ENCODE data around the gene RHCE.
"Not testable (repeated sequence)": the region's sequence is repeated elsewhere in the genome, so short reads cannot be mapped to it uniquely, and the experiment has no call there.

RHCE gene

GRCh38 chr1:25341746-25342145 lies 78.9 kb downstream of the RHCE start:
- H3K27me3 ChIP-seq (ENCODE audit: control insufficient read depth in 3 of 3, insufficient read depth in 3 of 3, low read depth in 1 of 3, low read length in 3 of 3): no peaks in the 10 kb centered on the region
- H3K4me2 ChIP-seq (ENCODE audit: insufficient read depth, low read length, poor library complexity, severe bottlenecking): no peak overlapping the region
- H3K27ac ChIP-seq (replicated peaks; ENCODE audit: low read length): no peak overlapping the region
- H3K4me3 ChIP-seq (ENCODE audit: low read length in 2 of 2): no peak overlapping the region
- H4K91ac ChIP-seq (ENCODE audit: low read depth, low read length, poor library complexity): no peak overlapping the region
- no peak overlapping the region for H4K8ac ChIP-seq (ENCODE audit: low read depth, low read length)
- peaks cover 6 to 53% of the 10 kb centered on the region in 2 donors for H3K36me3 ChIP-seq (replicated peaks in 1 of 2; ENCODE audit: control insufficient read depth in 2 of 2, insufficient read depth in 2 of 2, low read length in 2 of 2)
- no peak overlapping the region for H2BK120ac ChIP-seq (ENCODE audit: low read depth, low read length)
- H3K23ac ChIP-seq (ENCODE audit: low read depth, low read length, poor library complexity): no peak overlapping the region
- no peak overlapping the region for H2BK15ac ChIP-seq (ENCODE audit: low read length)
- H2BK12ac ChIP-seq (ENCODE audit: low read length): no peak overlapping the region
- no peak overlapping the region for H2AK5ac ChIP-seq (ENCODE audit: low read depth, low read length)
- H2BK5ac ChIP-seq (ENCODE audit: low read length): no peak overlapping the region
- H3K4me1 ChIP-seq (ENCODE audit: control insufficient read depth in 2 of 2, insufficient read depth in 1 of 2, low read depth in 1 of 2, low read length in 2 of 2): no peaks in the 10 kb centered on the region
- H3K9ac ChIP-seq (ENCODE audit: low read depth, low read length, poor library complexity): no peak overlapping the region
- H3K79me1 ChIP-seq (ENCODE audit: low read depth, low read length): peaks cover 6% of the 10 kb centered on the region
- H3K9me3 ChIP-seq (replicated peaks in 1 of 2; ENCODE audit: control insufficient read depth in 2 of 2, insufficient read depth in 1 of 2, low read depth in 1 of 2, low read length in 2 of 2): no peaks in the 10 kb centered on the region
- no peak for DNase-seq (ENCODE audit: low spot score)
- no peak overlapping the region for H3K14ac ChIP-seq (ENCODE audit: low read length)
- no CpG with 5 or more reads among the region's 6 CpGs for WGBS, 2 donors (ENCODE audit: extremely low coverage in 2 of 2, insufficient read length in 2 of 2, insufficient replicate concordance in 1 of 2)
- no peak overlapping the region for H3K4ac ChIP-seq (ENCODE audit: low read length)
- no peak overlapping the region for H2AFZ ChIP-seq (ENCODE audit: low read length)
- H3K18ac ChIP-seq (ENCODE audit: low read length): no peak overlapping the region

- no peak overlapping the region for H2BK12ac ChIP-seq (ENCODE audit: low read length)
- H3K4me3 ChIP-seq (ENCODE audit: low read length in 2 of 2): peak overlapping the region; percentile 97
- no peaks in the 10 kb centered on the region for H3K4me1 ChIP-seq (ENCODE audit: control insufficient read depth in 2 of 2, insufficient read depth in 1 of 2, low read depth in 1 of 2, low read length in 2 of 2)
- H3K14ac ChIP-seq (ENCODE audit: low read length): no peak overlapping the region
- peaks cover 4 to 29% of the 10 kb centered on the region in 2 donors for H3K36me3 ChIP-seq (replicated peaks in 1 of 2; ENCODE audit: control insufficient read depth in 2 of 2, insufficient read depth in 2 of 2, low read length in 2 of 2)
- no peak overlapping the region for H2BK120ac ChIP-seq (ENCODE audit: low read depth, low read length)
- no peak overlapping the region for H3K27ac ChIP-seq (replicated peaks; ENCODE audit: low read length)
- H2BK15ac ChIP-seq (ENCODE audit: low read length): no peak overlapping the region
- peak overlapping the region; percentile 98 for H2AFZ ChIP-seq (ENCODE audit: low read length)
- WGBS, 2 donors (ENCODE audit: extremely low coverage in 2 of 2, insufficient read length in 2 of 2, insufficient replicate concordance in 1 of 2): no CpG with 5 or more reads among the region's 6 CpGs
- H3K18ac ChIP-seq (ENCODE audit: low read length): no peak overlapping the region
- no peaks in the 10 kb centered on the region for H3K27me3 ChIP-seq (ENCODE audit: control insufficient read depth in 3 of 3, insufficient read depth in 3 of 3, low read depth in 1 of 3, low read length in 3 of 3)
- H3K9ac ChIP-seq (ENCODE audit: low read depth, low read length, poor library complexity): no peak overlapping the region
- H3K23ac ChIP-seq (ENCODE audit: low read depth, low read length, poor library complexity): no peak overlapping the region
- peaks cover 6% of the 10 kb centered on the region for H3K79me1 ChIP-seq (ENCODE audit: low read depth, low read length)
- H3K9me3 ChIP-seq (replicated peaks in 1 of 2; ENCODE audit: control insufficient read depth in 2 of 2, insufficient read depth in 1 of 2, low read depth in 1 of 2, low read length in 2 of 2): no peaks in the 10 kb centered on the region
- peak overlapping the region; percentile 57 for H3K4me2 ChIP-seq (ENCODE audit: insufficient read depth, low read length, poor library complexity, severe bottlenecking)
- H4K8ac ChIP-seq (ENCODE audit: low read depth, low read length): no peak overlapping the region
- DNase-seq (ENCODE audit: low spot score): no peak
- no peak overlapping the region for H3K4ac ChIP-seq (ENCODE audit: low read length)
- no peak overlapping the region for H4K91ac ChIP-seq (ENCODE audit: low read depth, low read length, poor library complexity)
- H2BK5ac ChIP-seq (ENCODE audit: low read length): no peak overlapping the region
- no peak overlapping the region for H2AK5ac ChIP-seq (ENCODE audit: low read depth, low read length)
These were observed 81.6 kb downstream of the RHCE start for GRCh38 chr1:25338986-25339385.

- Histone ChIP-seq H3K9me3 (replicated peaks in 1 of 2; ENCODE audit: control insufficient read depth in 2 of 2, insufficient read depth in 1 of 2, low read depth in 1 of 2, low read length in 2 of 2) (no peaks in the 10 kb centered on the region), H3K27me3 (ENCODE audit: control insufficient read depth in 3 of 3, insufficient read depth in 3 of 3, low read depth in 1 of 3, low read length in 3 of 3) (no peaks in the 10 kb centered on the region), H3K4me3 (ENCODE audit: low read length in 2 of 2) (peak within 1 kb of the TSS; percentile 97), H3K4me1 (ENCODE audit: control insufficient read depth in 2 of 2, insufficient read depth in 1 of 2, low read depth in 1 of 2, low read length in 2 of 2) (no peaks in the 10 kb centered on the region), H2BK5ac (ENCODE audit: low read length) (peak within 1 kb of the TSS; percentile 93), H3K18ac (ENCODE audit: low read length) (peak within 1 kb of the TSS; percentile 98), H2BK15ac (ENCODE audit: low read length) (peak within 1 kb of the TSS; percentile 99), H3K79me1 (ENCODE audit: low read depth, low read length) (peaks cover 4% of the 10 kb centered on the region), H3K36me3 (replicated peaks in 1 of 2; ENCODE audit: control insufficient read depth in 2 of 2, insufficient read depth in 2 of 2, low read length in 2 of 2) (peaks cover 0 to 23% of the 10 kb centered on the region in 2 donors), H2AK5ac (ENCODE audit: low read depth, low read length) (peak within 1 kb of the TSS; percentile 46), H4K91ac (ENCODE audit: low read depth, low read length, poor library complexity) (no peak within 1 kb of the TSS), H3K4me2 (ENCODE audit: insufficient read depth, low read length, poor library complexity, severe bottlenecking) (peak within 1 kb of the TSS; percentile 73), H2BK12ac (ENCODE audit: low read length) (no peak within 1 kb of the TSS), H3K9ac (ENCODE audit: low read depth, low read length, poor library complexity) (peak within 1 kb of the TSS; percentile 95), H4K8ac (ENCODE audit: low read depth, low read length) (no peak within 1 kb of the TSS), H2BK120ac (ENCODE audit: low read depth, low read length) (no peak within 1 kb of the TSS), H2AFZ (ENCODE audit: low read length) (peak within 1 kb of the TSS; percentile 98), H3K23ac (ENCODE audit: low read depth, low read length, poor library complexity) (peak within 1 kb of the TSS; percentile 85), H3K4ac (ENCODE audit: low read length) (no peak within 1 kb of the TSS), H3K14ac (ENCODE audit: low read length) (peak within 1 kb of the TSS; percentile 89), H3K27ac (replicated peaks; ENCODE audit: low read length) (peak within 1 kb of the TSS; percentile 97)
- no CpG with 5 or more reads among the region's 75 CpGs for WGBS, 2 donors (ENCODE audit: extremely low coverage in 2 of 2, insufficient read length in 2 of 2, insufficient replicate concordance in 1 of 2)
- peak; percentile 93 for DNase-seq (ENCODE audit: low spot score)
These were observed 82.2 kb downstream of the RHCE start, which contains the start of gene TMEM50A for GRCh38 chr1:25338188-25338981. TSS of gene TMEM50A (plus strand) at chr1:25338334. CDS start at chr1:25340487, 2,153 bp downstream.

- H3K23ac ChIP-seq (ENCODE audit: low read depth, low read length, poor library complexity); H3K14ac ChIP-seq (ENCODE audit: low read length); H3K79me1 ChIP-seq (ENCODE audit: low read depth, low read length); H2AK5ac ChIP-seq (ENCODE audit: low read depth, low read length); H2BK12ac ChIP-seq (ENCODE audit: low read length); H3K9me3 ChIP-seq (replicated peaks in 1 of 2; ENCODE audit: control insufficient read depth in 2 of 2, insufficient read depth in 1 of 2, low read depth in 1 of 2, low read length in 2 of 2); H2BK5ac ChIP-seq (ENCODE audit: low read length); H4K91ac ChIP-seq (ENCODE audit: low read depth, low read length, poor library complexity); H2BK120ac ChIP-seq (ENCODE audit: low read depth, low read length); H3K27me3 ChIP-seq (ENCODE audit: control insufficient read depth in 3 of 3, insufficient read depth in 3 of 3, low read depth in 1 of 3, low read length in 3 of 3); H3K4me1 ChIP-seq (ENCODE audit: control insufficient read depth in 2 of 2, insufficient read depth in 1 of 2, low read depth in 1 of 2, low read length in 2 of 2); H4K8ac ChIP-seq (ENCODE audit: low read depth, low read length); H3K4ac ChIP-seq (ENCODE audit: low read length); H2BK15ac ChIP-seq (ENCODE audit: low read length): not testable (repeated sequence)
- Histone ChIP-seq H3K4me3 (ENCODE audit: low read length in 2 of 2) (peak overlapping the region; percentile 88 to 97), H2AFZ (ENCODE audit: low read length) (peak overlapping the region; percentile 72), H3K36me3 (replicated peaks in 1 of 2; ENCODE audit: control insufficient read depth in 2 of 2, insufficient read depth in 2 of 2, low read length in 2 of 2) (peaks cover 0 to 15% of the 10 kb centered on the region in 2 donors), H3K9ac (ENCODE audit: low read depth, low read length, poor library complexity) (peak overlapping the region; percentile 81), H3K18ac (ENCODE audit: low read length) (peak overlapping the region; percentile 64), H3K27ac (replicated peaks; ENCODE audit: low read length) (peak overlapping the region; percentile 88), H3K4me2 (ENCODE audit: insufficient read depth, low read length, poor library complexity, severe bottlenecking) (peak overlapping the region; percentile 18)
- DNase-seq (ENCODE audit: low spot score): peak; percentile 21
- WGBS, 2 donors (ENCODE audit: extremely low coverage in 2 of 2, insufficient read length in 2 of 2, insufficient replicate concordance in 1 of 2): no CpG with 5 or more reads among the region's 39 CpGs
These were observed 83.0 kb downstream of the RHCE start for GRCh38 chr1:25337483-25338187.

All from neuronal stem cell (in vitro differentiated cells).